Common myeloid progenitor, CD34-positive (primary cell): ENCODE measurements around the gene ERBB4.
"Not testable (repeated sequence)": the region's sequence is repeated elsewhere in the genome, so short reads cannot be mapped to it uniquely, and the experiment has no call there.

Source experiments
- CTCF ChIA-PET: fragments of 350-600 bp; sonication (Branson Sonifier 250); formaldehyde crosslinking; loops from one replicate; lab custom pipeline; 2021; ENCODE audit warnings: antibody characterized with exemption; lab: Charles Lee
- POLR2A ChIA-PET: fragments of 350-600 bp; sonication (Branson Sonifier 250); formaldehyde crosslinking; loops from one replicate; lab custom pipeline; 2021; ENCODE audit warnings: antibody characterized with exemption; lab: Charles Lee
- DNase-seq, 3 donors: peaks; one replicate each; pipeline versions ENCODE4 v3.0.0 to v3.0.0-alpha.2; 2013
- H3K27ac ChIP-seq, 2 experiments: 1 replicate in 1 of 2; 2 replicates in 1 of 2; pipeline ENCODE4 v1.7.0; 2013; ENCODE audit warnings: inconsistent platforms in 2 of 2, low read length in 2 of 2, mild to moderate bottlenecking in 2 of 2, low read depth in 1 of 2, moderate library complexity in 1 of 2; ENCODE audit not compliant: severe bottlenecking in 2 of 2, insufficient read depth in 1 of 2, poor library complexity in 1 of 2
- H3K27me3 ChIP-seq, 5 experiments: replicated peaks in 2 of 5; 1 replicate in 3 of 5; 2 replicates in 2 of 5; pipeline versions ENCODE4 v1.6.1 to v1.7.0; 2013; ENCODE audit warnings: low read length in 4 of 5, mild to moderate bottlenecking in 2 of 5, moderate library complexity in 2 of 5, inconsistent platforms in 1 of 5; ENCODE audit not compliant: insufficient read depth in 5 of 5, control insufficient read depth in 4 of 5
- H3K36me3 ChIP-seq, 4 experiments: 1 replicate in 2 of 4; 2 replicates in 2 of 4; pipeline versions ENCODE4 v1.6.1 to v1.7.0; 2013; ENCODE audit warnings: low read length in 3 of 4, control low read depth in 1 of 4, mild to moderate bottlenecking in 1 of 4; ENCODE audit not compliant: control insufficient read depth in 4 of 4, insufficient read depth in 4 of 4
- H3K4me1 ChIP-seq, 4 experiments: 1 replicate in 3 of 4; 2 replicates in 1 of 4; pipeline versions ENCODE4 v1.6.1 to v1.7.1; 2013; ENCODE audit warnings: low read length in 3 of 4, mild to moderate bottlenecking in 3 of 4, control low read depth in 1 of 4, inconsistent platforms in 1 of 4, moderate library complexity in 1 of 4; ENCODE audit not compliant: control insufficient read depth in 4 of 4, insufficient read depth in 4 of 4; ENCODE audit errors: control extremely low read depth in 1 of 4
- H3K4me3 ChIP-seq, 7 experiments: 1 replicate in 4 of 7; 2 replicates in 3 of 7; pipeline versions ENCODE4 v1.5.1 to v1.7.0; 2013; ENCODE audit warnings: mild to moderate bottlenecking in 7 of 7, low read length in 6 of 7, moderate library complexity in 6 of 7, inconsistent platforms in 2 of 7, low read depth in 2 of 7, control low read depth in 1 of 7; ENCODE audit not compliant: insufficient read depth in 4 of 7, control insufficient read depth in 1 of 7; ENCODE audit errors: extremely low read depth in 1 of 7
- H3K9me3 ChIP-seq, 5 experiments: 1 replicate in 4 of 5; 2 replicates in 1 of 5; pipeline versions ENCODE4 v1.6.1 to v1.7.1; 2013; ENCODE audit warnings: low read length in 4 of 5, mild to moderate bottlenecking in 2 of 5, inconsistent platforms in 1 of 5, low read depth in 1 of 5, moderate library complexity in 1 of 5; ENCODE audit not compliant: control insufficient read depth in 4 of 5, insufficient read depth in 2 of 5; ENCODE audit errors: control extremely low read depth in 1 of 5
- WGBS: methylation state at CpG from one replicate; pipeline ENCODE4 v1.1.5; 2013; ENCODE audit not compliant: insufficient coverage; 5-methylcytosine and 5-hydroxymethylcytosine counted together

ERBB4 gene

DNA sequence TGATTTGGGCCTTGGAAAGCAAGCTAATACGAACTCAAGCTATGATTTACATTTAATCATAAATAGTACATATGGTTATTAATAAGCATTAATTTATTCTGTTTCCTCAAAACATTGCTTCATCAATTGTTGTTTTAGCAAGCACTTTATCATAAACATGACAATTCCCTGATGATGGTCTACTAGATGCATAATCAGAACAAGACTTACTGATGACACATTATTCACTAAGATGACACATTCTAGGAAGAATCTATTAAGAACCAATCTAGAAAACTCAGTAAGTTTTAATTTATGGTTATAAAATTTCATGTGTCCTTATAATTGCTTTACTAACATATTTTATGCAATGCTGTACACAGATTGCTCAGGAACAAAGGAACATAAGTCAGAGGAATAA, 815.2 kb downstream of the ERBB4 start:
- no peaks in the 10 kb centered on the region for H3K9me3 ChIP-seq
- no CpG with 5 or more reads among the region's 1 CpG for WGBS
- H3K4me1 ChIP-seq = no peaks in the 10 kb centered on the region
- H3K27me3 ChIP-seq = no peaks in the 10 kb centered on the region
- DNase-seq = no peak
- ChIA-PET CTCF (no interaction called here), POLR2A (no interaction called here)
- no peaks in the 10 kb centered on the region for H3K36me3 ChIP-seq
- no peak overlapping the region for H3K4me3 ChIP-seq
- no peak overlapping the region for H3K27ac ChIP-seq

DNA sequence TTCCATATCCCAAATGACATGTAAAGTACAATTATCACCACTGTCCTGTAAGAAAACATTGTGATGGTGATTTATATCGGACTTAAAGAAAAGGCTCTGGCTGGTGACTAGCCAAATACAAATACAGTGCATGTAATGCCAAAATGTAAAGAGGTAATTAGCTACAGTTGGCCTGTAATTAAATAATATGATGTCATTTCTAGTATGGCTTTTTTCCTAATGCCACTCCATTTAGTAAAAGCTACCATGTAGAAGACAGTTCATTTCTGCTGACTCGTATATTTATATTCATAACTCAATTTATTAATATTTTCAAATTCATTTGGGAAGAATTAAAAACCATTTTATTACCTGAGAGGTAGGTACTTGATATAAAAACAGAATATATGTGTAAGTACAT, 815.7 kb downstream of the ERBB4 start:
- CTCF ChIA-PET = no interaction called here
- DNase-seq = no peak
- Histone ChIP-seq H3K9me3 (no peaks in the 10 kb centered on the region), H3K27me3 (no peaks in the 10 kb centered on the region), H3K4me3 (no peak overlapping the region), H3K36me3 (no peaks in the 10 kb centered on the region), H3K4me1 (no peaks in the 10 kb centered on the region), H3K27ac (no peak overlapping the region)
- WGBS = 100% methylated on average over 1 of the region's 2 CpGs
- POLR2A ChIA-PET = no interaction called here

DNA sequence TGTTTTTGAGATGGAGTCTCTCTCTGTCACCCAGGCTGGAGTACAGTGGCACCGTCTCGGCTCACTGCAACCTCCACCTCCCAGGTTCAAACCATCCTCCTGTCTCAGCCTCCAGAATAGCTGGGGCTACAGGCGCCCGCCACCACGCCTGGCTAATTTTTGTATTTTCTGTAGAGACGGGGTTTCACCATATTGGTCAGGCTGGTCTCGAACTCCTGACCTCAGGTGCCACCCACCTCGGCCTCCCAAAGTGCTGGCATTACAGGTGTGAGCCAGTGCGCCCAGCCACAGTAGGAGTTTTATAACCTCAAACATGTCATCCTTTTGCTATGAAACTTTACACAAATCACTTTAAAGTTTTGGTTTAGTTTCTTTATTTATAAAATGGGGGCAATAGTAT, 816.7 kb downstream of the ERBB4 start:
- POLR2A ChIA-PET, H3K4me1 ChIP-seq, CTCF ChIA-PET, H3K4me3 ChIP-seq, H3K27ac ChIP-seq, DNase-seq, H3K9me3 ChIP-seq, H3K27me3 ChIP-seq, H3K36me3 ChIP-seq: not testable (repeated sequence)
- WGBS = 94% methylated on average over 4 of the region's 9 CpGs

DNA sequence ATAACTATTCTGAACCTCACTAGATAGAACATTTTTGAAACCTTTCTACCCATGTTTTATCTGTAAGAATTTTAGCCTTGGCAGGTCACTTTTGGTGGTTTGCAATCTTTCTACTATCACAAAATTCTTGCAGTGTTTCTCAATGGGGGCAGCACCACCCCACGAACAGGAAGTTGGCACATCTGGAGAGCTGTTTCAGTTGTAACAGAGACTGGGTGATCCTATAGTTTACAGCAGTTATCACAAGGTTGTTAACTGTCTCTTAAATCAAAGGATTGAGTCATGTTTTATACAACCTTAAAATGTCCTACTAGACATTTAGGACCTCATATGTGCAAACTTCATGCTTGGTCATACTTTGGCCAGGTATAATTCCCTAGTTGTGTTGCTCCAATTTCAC, 829.2 kb downstream of the ERBB4 start:
- Histone ChIP-seq H3K36me3 (no peaks in the 10 kb centered on the region), H3K4me3 (no peak overlapping the region), H3K27me3 (no peaks in the 10 kb centered on the region), H3K9me3 (no peaks in the 10 kb centered on the region), H3K4me1 (no peaks in the 10 kb centered on the region), H3K27ac (no peak overlapping the region)
- 40% methylated on average over 1 of the region's 1 CpG for WGBS
- CTCF ChIA-PET = no interaction called here
- POLR2A ChIA-PET = no interaction called here
- DNase-seq = peak in 1 of 3 donors; percentile 3

DNA sequence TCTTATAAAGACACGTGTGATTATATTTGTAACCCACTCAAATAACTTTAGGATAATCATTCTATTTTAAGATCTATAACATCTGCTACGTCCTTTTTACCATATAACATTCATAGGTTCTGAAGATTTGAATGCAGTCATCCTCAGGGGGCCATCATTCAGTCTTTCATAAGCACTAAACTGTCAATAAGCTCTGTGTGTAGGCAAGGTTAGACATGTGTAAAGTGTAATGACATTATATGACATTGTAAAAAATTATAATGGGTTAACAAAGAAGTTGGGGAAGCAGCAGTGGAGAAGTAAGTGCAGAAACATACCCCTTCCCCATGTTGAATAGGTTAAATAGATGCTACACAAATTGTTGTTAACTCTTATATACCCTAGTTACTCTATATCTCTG, 845.9 kb downstream of the ERBB4 start:
- DNase-seq = no peak
- Histone ChIP-seq H3K9me3 (peaks cover 0 to 2% (median 0%) of the 10 kb centered on the region in 5 experiments), H3K27ac (no peak overlapping the region), H3K36me3 (no peaks in the 10 kb centered on the region), H3K4me1 (no peaks in the 10 kb centered on the region), H3K27me3 (no peaks in the 10 kb centered on the region), H3K4me3 (no peak overlapping the region)
- ChIA-PET POLR2A (no interaction called here), CTCF (no interaction called here)
- WGBS = no CpG with 5 or more reads among the region's 2 CpGs

DNA sequence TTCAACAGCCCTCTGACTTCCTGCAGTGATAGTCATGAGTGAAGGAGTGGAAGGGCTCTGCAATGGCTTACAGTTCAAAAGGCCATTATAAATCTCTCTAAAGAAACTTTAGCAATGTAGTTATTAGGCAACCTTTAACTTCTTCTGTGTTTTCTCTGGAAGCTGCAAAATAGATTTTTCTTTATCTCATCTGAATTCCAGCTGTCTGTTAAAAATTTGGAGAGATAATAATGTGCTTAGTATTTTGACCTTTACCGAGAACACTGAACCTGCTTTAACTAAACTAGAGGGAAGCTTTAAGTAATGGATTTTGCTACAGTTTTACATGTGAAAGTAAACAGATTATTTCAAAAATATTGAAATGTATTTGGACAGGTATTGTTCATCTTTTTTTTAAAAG, 847.9 kb downstream of the ERBB4 start:
- 100% methylated on average over 1 of the region's 1 CpG for WGBS
- Histone ChIP-seq H3K4me3 (no peak overlapping the region), H3K27me3 (no peaks in the 10 kb centered on the region), H3K4me1 (no peaks in the 10 kb centered on the region), H3K9me3 (peaks cover 0 to 2% (median 0%) of the 10 kb centered on the region in 5 experiments), H3K27ac (no peak overlapping the region), H3K36me3 (no peaks in the 10 kb centered on the region)
- DNase-seq = no peak
- CTCF ChIA-PET = interaction anchor here (1.2 kb wide), 1 partner anchor 15 kb away, joined by 3 read pairs; no protein-coding TSS in a partner anchor
- POLR2A ChIA-PET = no interaction called here

DNA sequence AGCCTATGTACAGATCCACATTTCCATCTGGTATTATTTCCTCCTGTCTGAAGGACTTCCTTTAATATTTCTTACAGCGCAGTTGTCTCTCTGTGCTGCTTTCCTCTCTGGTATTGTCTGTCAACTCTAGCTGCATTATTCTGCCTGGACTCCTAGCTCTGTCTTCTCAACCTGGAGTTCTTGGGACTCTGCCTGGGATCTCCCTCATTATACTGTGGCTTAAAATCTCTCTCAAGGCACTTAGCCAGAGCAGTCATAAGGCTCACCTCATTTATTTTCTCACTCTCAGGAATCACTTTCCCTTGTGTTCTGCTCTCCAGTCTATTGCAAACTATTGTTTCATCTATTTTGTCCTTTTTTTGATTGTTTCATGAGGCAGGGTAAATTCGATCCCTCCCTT, 850.4 kb downstream of the ERBB4 start:
- H3K27me3 ChIP-seq = no peaks in the 10 kb centered on the region
- no peaks in the 10 kb centered on the region for H3K36me3 ChIP-seq
- peaks cover 0 to 6% (median 0%) of the 10 kb centered on the region in 5 experiments for H3K9me3 ChIP-seq
- H3K4me3 ChIP-seq = no peak overlapping the region
- CTCF ChIA-PET = no interaction called here
- no peak overlapping the region for H3K27ac ChIP-seq
- no peaks in the 10 kb centered on the region for H3K4me1 ChIP-seq
- WGBS = 90% methylated on average over 1 of the region's 2 CpGs
- POLR2A ChIA-PET = no interaction called here
- no peak for DNase-seq
